HCT116 (cell line): ENCODE results near the gene CAMSAP1. TPM values are rescaled to one million over a fixed set of nuclear protein-coding genes. Genes with fewer than 3 reads are reported as not detected.

Experiments used
- ATAC-seq: fragments of 200-7000 bp; cut with Tn5 transposase; 2 replicates; pipeline ENCODE4 v1.9.1; 2020; ENCODE audit warnings: mild to moderate bottlenecking, moderate library complexity
- BruUV-seq: library from RNA; stranded (reverse); fragments of 400-500 nt; replicated peaks from 2 replicates; lab custom pipeline; 2021; lab: Mats Ljungman, UMichigan
- CTCF ChIA-PET: fragments of 300-600 bp; sonication (Branson Sonifier 250); formaldehyde crosslinking; loops from one replicate; lab custom pipeline; 2021; ENCODE audit warnings: antibody characterized with exemption; lab: Charles Lee
- POLR2A ChIA-PET: fragments of 300-600, 350-600 bp; sonication (Branson Sonifier 250); formaldehyde crosslinking; loops from one replicate; lab custom pipeline; 2021; ENCODE audit warnings: antibody characterized with exemption; lab: Charles Lee
- RAD21 ChIA-PET, 2 experiments: fragments of 300-600 bp; sonication (Branson Sonifier 250); formaldehyde crosslinking; loops; one replicate each; lab custom pipeline; 2023; ENCODE audit warnings: low total read pairs in 2 of 2; ENCODE audit not compliant: uncharacterized antibody in 2 of 2, unreplicated experiment in 2 of 2, low non-redundant PET in 1 of 2; lab: Charles Lee
- DNase-seq: peaks from one replicate; pipeline ENCODE4 v3.0.0-alpha.2; 2010; ENCODE audit warnings: low read depth, low spot score
- H2AFZ ChIP-seq: fragments of 200-600 bp; shearing (Covaris generic), sonication (generic); 2 replicates; pipeline ENCODE4 v1.6.1; 2017; ENCODE audit warnings: low read depth, mixed run types, mixed read lengths, antibody characterized with exemption, low read length; ENCODE audit not compliant: poor library complexity, severe bottlenecking
- H3K27ac ChIP-seq: 2 replicates; pipeline ENCODE4 v1.5.1; 2012; ENCODE audit warnings: low read depth, low read length
- H3K27me3 ChIP-seq: fragments of 200-600 bp; sonication (generic); 2 replicates; pipeline ENCODE4 v1.6.1; 2016; ENCODE audit warnings: mixed run types, low read length, mixed read lengths; ENCODE audit not compliant: insufficient read depth
- H3K36me3 ChIP-seq, 2 experiments: fragments of 200-500 bp in 1 of 2; fragments of 200-600 bp in 1 of 2; sonication (Bioruptor generic) in 1 of 2; sonication (generic) in 1 of 2; 2 replicates each; pipeline versions ENCODE4 v1.5.1 to v1.6.1; 2014 to 2016; ENCODE audit warnings: low read length in 2 of 2, inconsistent platforms in 1 of 2, mixed read lengths in 1 of 2, mixed run types in 1 of 2; ENCODE audit not compliant: insufficient read depth in 2 of 2, control insufficient read depth in 1 of 2
- H3K4me1 ChIP-seq, 2 experiments: fragments of 200-600 bp in 1 of 2; sonication (generic) in 1 of 2; 2 replicates each; pipeline versions ENCODE4 v1.5.1 to v1.6.1; 2012 to 2017; ENCODE audit warnings: low read length in 2 of 2, inconsistent platforms in 1 of 2, mild to moderate bottlenecking in 1 of 2, mixed read lengths in 1 of 2, mixed run types in 1 of 2, moderate library complexity in 1 of 2; ENCODE audit not compliant: insufficient read depth in 2 of 2, control insufficient read depth in 1 of 2
- H3K4me2 ChIP-seq: fragments of 200-600 bp; sonication (generic); 2 replicates; pipeline ENCODE4 v1.6.1; 2017; ENCODE audit warnings: mixed run types, low read length, mixed read lengths
- H3K4me3 ChIP-seq, 2 experiments: fragments of 200-600 bp in 1 of 2; sonication (generic) in 1 of 2; replicated peaks in 1 of 2; 2 replicates each; pipeline ENCODE4 v1.5.1; 2011 to 2016; ENCODE audit warnings: low read length in 2 of 2, control low read depth in 1 of 2, low read depth in 1 of 2, mild to moderate bottlenecking in 1 of 2, mixed read lengths in 1 of 2, mixed run types in 1 of 2
- H3K79me2 ChIP-seq: fragments of 200-600 bp; sonication (generic); 2 replicates; pipeline ENCODE4 v1.6.1; 2017; ENCODE audit warnings: mild to moderate bottlenecking, mixed run types, low read length, moderate library complexity, mixed read lengths; ENCODE audit not compliant: insufficient read depth
- H3K9ac ChIP-seq: fragments of 200-600 bp; sonication (generic); 2 replicates; pipeline ENCODE4 v1.6.1; 2016; ENCODE audit warnings: low read length, mixed read lengths
- H3K9me2 ChIP-seq: fragments of 200-600 bp; sonication (generic), shearing (Covaris generic); 2 replicates; pipeline ENCODE4 v1.6.1; 2017; ENCODE audit warnings: mixed run types, mild to moderate bottlenecking, moderate library complexity; ENCODE audit not compliant: insufficient read depth
- H3K9me3 ChIP-seq, 2 experiments: fragments of 200-500 bp in 1 of 2; fragments of 200-600 bp in 1 of 2; sonication (Bioruptor generic) in 1 of 2; sonication (generic) in 1 of 2; 2 replicates each; pipeline ENCODE4 v1.6.1; 2014 to 2017; ENCODE audit warnings: low read length in 2 of 2, mixed read lengths in 2 of 2, inconsistent platforms in 1 of 2, low read depth in 1 of 2, mild to moderate bottlenecking in 1 of 2, mixed run types in 1 of 2, moderate library complexity in 1 of 2; ENCODE audit not compliant: control insufficient read depth in 1 of 2, insufficient read depth in 1 of 2
- H4K20me1 ChIP-seq: fragments of 200-600 bp; sonication (generic), shearing (Covaris generic); 2 replicates; pipeline ENCODE4 v1.6.1; 2017; ENCODE audit warnings: mixed run types, mild to moderate bottlenecking, moderate library complexity; ENCODE audit not compliant: insufficient read depth
- CBX3 ChIP-seq: IDR thresholded peaks from 2 replicates; pipeline ENCODE4 v1.6.1; 2012; ENCODE audit warnings: low read depth
- EGR1 ChIP-seq: IDR thresholded peaks from 2 replicates; pipeline ENCODE4 v1.6.1; 2012; ENCODE audit warnings: low read depth
- ELF1 ChIP-seq: IDR thresholded peaks from 2 replicates; pipeline ENCODE4 v1.6.1; 2012; ENCODE audit warnings: low read depth, borderline replicate concordance
- EZH2 ChIP-seq: fragments of 200-600 bp; sonication (generic); IDR thresholded peaks from 2 replicates; pipeline ENCODE4 v1.6.1; 2017; ENCODE audit warnings: antibody characterized with exemption, mixed run types
- EZH2phosphoT487 ChIP-seq: fragments of 200-600 bp; IDR thresholded peaks from 2 replicates; pipeline ENCODE4 v1.6.1; 2018; ENCODE audit warnings: antibody characterized with exemption, borderline replicate concordance
- JUND ChIP-seq: IDR thresholded peaks from 2 replicates; pipeline ENCODE4 v1.6.1; 2012
- POLR2AphosphoS5 ChIP-seq: IDR thresholded peaks from 2 replicates; pipeline ENCODE4 v1.6.1; 2011; ENCODE audit warnings: mild to moderate bottlenecking, low read depth, low read length, moderate library complexity
- SP1 ChIP-seq: IDR thresholded peaks from 2 replicates; pipeline ENCODE4 v1.6.1; 2012; ENCODE audit warnings: low read depth
- SRF ChIP-seq: IDR thresholded peaks from 2 replicates; pipeline ENCODE4 v1.6.1; 2012; ENCODE audit warnings: low read depth
- TCF7L2 ChIP-seq: IDR thresholded peaks from 2 replicates; pipeline ENCODE4 v1.7.0; 2011; ENCODE audit warnings: borderline replicate concordance, inconsistent platforms; ENCODE audit not compliant: insufficient read depth, insufficient read length; ENCODE audit errors: extremely low read depth
- YY1 ChIP-seq: IDR thresholded peaks from 2 replicates; pipeline ENCODE4 v1.6.1; 2011; ENCODE audit warnings: low read length, low read depth, moderate library complexity, mild to moderate bottlenecking; ENCODE audit not compliant: insufficient replicate concordance; ENCODE audit errors: extremely low read depth
- ZFX ChIP-seq: fragments of 450-650 bp; IDR thresholded peaks from 2 replicates; pipeline ENCODE4 v1.6.1; 2017
- ZNF274 ChIP-seq: fragments of 200-500 bp; sonication (Bioruptor generic); IDR thresholded peaks from 2 replicates; pipeline ENCODE4 v1.6.1; 2014; ENCODE audit warnings: mild to moderate bottlenecking, low read depth, low read length, inconsistent platforms
- intact Hi-C: fragments of 100-400 bp; cut with micrococcal nuclease; formaldehyde crosslinking; loops from 2 replicates; pipeline ENCODE4 v1.10.0; 2022
- total RNA-seq: library from RNA; stranded (reverse); gene quantifications from one replicate; pipeline ENCODE4 v1.2.1, GENCODE V29; 2021; ENCODE audit not compliant: unreplicated experiment
- TF ChIP-seq, protein P1 (sequence below): IDR thresholded peaks from 2 replicates; pipeline ENCODE4 v1.6.1; 2011; ENCODE audit warnings: mild to moderate bottlenecking, low read length, moderate library complexity; ENCODE audit not compliant: insufficient replicate concordance; ENCODE audit errors: extremely low read depth
- TF ChIP-seq, protein P2 (sequence below): IDR thresholded peaks from 2 replicates; pipeline ENCODE4 v1.6.1; 2012
- TF ChIP-seq, protein P3 (sequence below), 3 experiments: fragments of 200-600 bp in 1 of 3; sonication (generic) in 1 of 3; IDR thresholded peaks in 2 of 3; conservative IDR thresholded peaks in 1 of 3; 2 replicates each; pipeline ENCODE4 v1.5.1; 2012 to 2017; ENCODE audit warnings: low read depth in 2 of 3, low read length in 2 of 3, antibody characterized with exemption in 1 of 3, borderline replicate concordance in 1 of 3, control low read depth in 1 of 3, mild to moderate bottlenecking in 1 of 3, mixed read lengths in 1 of 3, mixed run types in 1 of 3, moderate library complexity in 1 of 3; ENCODE audit not compliant: insufficient read depth in 1 of 3
- TF ChIP-seq, protein P4 (sequence below): IDR thresholded peaks from 2 replicates; pipeline ENCODE4 v1.6.1; 2012
- TF ChIP-seq, protein P5 (sequence below): IDR thresholded peaks from 2 replicates; pipeline ENCODE4 v1.6.1; 2012; ENCODE audit warnings: low read depth

Gene CAMSAP1
- total RNA-seq, 1 experiment from 2014 or later, result 33.1 TPM

DNA sequence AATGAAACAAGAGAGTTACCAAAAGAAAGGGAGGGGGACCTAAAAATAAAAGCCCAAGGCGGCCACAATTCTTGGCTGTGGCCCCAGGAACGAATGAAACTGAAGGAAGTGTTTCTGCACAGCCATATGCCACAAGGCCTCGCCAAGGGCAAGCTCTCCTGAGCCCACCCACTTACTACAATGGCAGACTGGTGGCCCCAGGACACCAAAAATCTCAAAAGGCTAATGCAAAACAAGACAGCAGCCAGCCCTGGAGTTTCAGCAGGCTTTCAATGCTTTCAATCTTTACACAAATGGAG, 4.0 kb downstream of the CAMSAP1 start:
- Histone ChIP-seq H3K9ac (no peak overlapping the region), H3K27me3 (no peaks in the 10 kb centered on the region), H3K4me1 (peaks cover 22 to 38% of the 10 kb centered on the region in 2 experiments), H3K9me2 (no peaks in the 10 kb centered on the region), H3K4me2 (no peak overlapping the region), H3K27ac (no peak overlapping the region), H4K20me1 (peaks cover 9% of the 10 kb centered on the region; the same call in 1 of the 2 replicates), H3K79me2 (peaks cover 88% of the 10 kb centered on the region), H3K9me3 (peaks cover 0 to 6% of the 10 kb centered on the region in 2 experiments; a peak in 1 of 4 replicates), H2AFZ (no peak overlapping the region), H3K36me3 (peaks cover 0 to 13% of the 10 kb centered on the region in 2 experiments; a peak in 1 of 4 replicates), H3K4me3 (no peak overlapping the region)
- intact Hi-C loops, result no loop called here
- POLR2A ChIA-PET, result no interaction called here
- no peak for DNase-seq
- RAD21 ChIA-PET, result no interaction called here
- CTCF ChIA-PET, result no interaction called here
- TF ChIP-seq YY1, result no peak
- TF ChIP-seq ZNF274, result no peak
- TF ChIP-seq, protein P1, sequence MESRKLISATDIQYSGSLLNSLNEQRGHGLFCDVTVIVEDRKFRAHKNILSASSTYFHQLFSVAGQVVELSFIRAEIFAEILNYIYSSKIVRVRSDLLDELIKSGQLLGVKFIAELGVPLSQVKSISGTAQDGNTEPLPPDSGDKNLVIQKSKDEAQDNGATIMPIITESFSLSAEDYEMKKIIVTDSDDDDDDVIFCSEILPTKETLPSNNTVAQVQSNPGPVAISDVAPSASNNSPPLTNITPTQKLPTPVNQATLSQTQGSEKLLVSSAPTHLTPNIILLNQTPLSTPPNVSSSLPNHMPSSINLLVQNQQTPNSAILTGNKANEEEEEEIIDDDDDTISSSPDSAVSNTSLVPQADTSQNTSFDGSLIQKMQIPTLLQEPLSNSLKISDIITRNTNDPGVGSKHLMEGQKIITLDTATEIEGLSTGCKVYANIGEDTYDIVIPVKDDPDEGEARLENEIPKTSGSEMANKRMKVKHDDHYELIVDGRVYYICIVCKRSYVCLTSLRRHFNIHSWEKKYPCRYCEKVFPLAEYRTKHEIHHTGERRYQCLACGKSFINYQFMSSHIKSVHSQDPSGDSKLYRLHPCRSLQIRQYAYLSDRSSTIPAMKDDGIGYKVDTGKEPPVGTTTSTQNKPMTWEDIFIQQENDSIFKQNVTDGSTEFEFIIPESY, result no peak
- TF ChIP-seq, protein P2, sequence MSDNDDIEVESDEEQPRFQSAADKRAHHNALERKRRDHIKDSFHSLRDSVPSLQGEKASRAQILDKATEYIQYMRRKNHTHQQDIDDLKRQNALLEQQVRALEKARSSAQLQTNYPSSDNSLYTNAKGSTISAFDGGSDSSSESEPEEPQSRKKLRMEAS, result no peak
- no peak for TF ChIP-seq JUND
- no peak for TF ChIP-seq EZH2
- TF ChIP-seq ZFX, result no peak
- TF ChIP-seq, protein P3, sequence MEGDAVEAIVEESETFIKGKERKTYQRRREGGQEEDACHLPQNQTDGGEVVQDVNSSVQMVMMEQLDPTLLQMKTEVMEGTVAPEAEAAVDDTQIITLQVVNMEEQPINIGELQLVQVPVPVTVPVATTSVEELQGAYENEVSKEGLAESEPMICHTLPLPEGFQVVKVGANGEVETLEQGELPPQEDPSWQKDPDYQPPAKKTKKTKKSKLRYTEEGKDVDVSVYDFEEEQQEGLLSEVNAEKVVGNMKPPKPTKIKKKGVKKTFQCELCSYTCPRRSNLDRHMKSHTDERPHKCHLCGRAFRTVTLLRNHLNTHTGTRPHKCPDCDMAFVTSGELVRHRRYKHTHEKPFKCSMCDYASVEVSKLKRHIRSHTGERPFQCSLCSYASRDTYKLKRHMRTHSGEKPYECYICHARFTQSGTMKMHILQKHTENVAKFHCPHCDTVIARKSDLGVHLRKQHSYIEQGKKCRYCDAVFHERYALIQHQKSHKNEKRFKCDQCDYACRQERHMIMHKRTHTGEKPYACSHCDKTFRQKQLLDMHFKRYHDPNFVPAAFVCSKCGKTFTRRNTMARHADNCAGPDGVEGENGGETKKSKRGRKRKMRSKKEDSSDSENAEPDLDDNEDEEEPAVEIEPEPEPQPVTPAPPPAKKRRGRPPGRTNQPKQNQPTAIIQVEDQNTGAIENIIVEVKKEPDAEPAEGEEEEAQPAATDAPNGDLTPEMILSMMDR (IDR thresholded peaks at IDR 0.05 in 2 of 3, conservative IDR thresholded peaks at IDR 0.05 in 1 of 3; ENCODE audit: borderline replicate concordance in 1 of 3, insufficient read depth in 1 of 3, low read depth in 2 of 3, low read length in 2 of 3), result no peak
- no peak for TF ChIP-seq EZH2phosphoT487
- TF ChIP-seq POLR2AphosphoS5, result no peak
- TF ChIP-seq EGR1, result no peak
- TF ChIP-seq CBX3, result no peak
- TF ChIP-seq, protein P4, sequence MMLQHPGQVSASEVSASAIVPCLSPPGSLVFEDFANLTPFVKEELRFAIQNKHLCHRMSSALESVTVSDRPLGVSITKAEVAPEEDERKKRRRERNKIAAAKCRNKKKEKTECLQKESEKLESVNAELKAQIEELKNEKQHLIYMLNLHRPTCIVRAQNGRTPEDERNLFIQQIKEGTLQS, result no peak
- no peak for TF ChIP-seq SRF
- TF ChIP-seq SP1, result no peak
- no peak for TF ChIP-seq ELF1
- TF ChIP-seq TCF7L2, result no peak
- TF ChIP-seq, protein P5, sequence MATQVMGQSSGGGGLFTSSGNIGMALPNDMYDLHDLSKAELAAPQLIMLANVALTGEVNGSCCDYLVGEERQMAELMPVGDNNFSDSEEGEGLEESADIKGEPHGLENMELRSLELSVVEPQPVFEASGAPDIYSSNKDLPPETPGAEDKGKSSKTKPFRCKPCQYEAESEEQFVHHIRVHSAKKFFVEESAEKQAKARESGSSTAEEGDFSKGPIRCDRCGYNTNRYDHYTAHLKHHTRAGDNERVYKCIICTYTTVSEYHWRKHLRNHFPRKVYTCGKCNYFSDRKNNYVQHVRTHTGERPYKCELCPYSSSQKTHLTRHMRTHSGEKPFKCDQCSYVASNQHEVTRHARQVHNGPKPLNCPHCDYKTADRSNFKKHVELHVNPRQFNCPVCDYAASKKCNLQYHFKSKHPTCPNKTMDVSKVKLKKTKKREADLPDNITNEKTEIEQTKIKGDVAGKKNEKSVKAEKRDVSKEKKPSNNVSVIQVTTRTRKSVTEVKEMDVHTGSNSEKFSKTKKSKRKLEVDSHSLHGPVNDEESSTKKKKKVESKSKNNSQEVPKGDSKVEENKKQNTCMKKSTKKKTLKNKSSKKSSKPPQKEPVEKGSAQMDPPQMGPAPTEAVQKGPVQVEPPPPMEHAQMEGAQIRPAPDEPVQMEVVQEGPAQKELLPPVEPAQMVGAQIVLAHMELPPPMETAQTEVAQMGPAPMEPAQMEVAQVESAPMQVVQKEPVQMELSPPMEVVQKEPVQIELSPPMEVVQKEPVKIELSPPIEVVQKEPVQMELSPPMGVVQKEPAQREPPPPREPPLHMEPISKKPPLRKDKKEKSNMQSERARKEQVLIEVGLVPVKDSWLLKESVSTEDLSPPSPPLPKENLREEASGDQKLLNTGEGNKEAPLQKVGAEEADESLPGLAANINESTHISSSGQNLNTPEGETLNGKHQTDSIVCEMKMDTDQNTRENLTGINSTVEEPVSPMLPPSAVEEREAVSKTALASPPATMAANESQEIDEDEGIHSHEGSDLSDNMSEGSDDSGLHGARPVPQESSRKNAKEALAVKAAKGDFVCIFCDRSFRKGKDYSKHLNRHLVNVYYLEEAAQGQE, result no peak
- ATAC-seq, result no peak
- BruUV-seq, result no TSS peak
